Medulla oblongata (tissue), 1 donor: ENCODE measurements around the gene MMP24.
A peak's percentile ranks its signal among the peaks of the same experiment; 100 is the strongest.

Source experiments
- DNase-seq: peaks from one replicate; pipeline ENCODE4 v3.0.0-alpha.2; 2015; ENCODE audit errors: extremely low spot score

Gene MMP24

DNA sequence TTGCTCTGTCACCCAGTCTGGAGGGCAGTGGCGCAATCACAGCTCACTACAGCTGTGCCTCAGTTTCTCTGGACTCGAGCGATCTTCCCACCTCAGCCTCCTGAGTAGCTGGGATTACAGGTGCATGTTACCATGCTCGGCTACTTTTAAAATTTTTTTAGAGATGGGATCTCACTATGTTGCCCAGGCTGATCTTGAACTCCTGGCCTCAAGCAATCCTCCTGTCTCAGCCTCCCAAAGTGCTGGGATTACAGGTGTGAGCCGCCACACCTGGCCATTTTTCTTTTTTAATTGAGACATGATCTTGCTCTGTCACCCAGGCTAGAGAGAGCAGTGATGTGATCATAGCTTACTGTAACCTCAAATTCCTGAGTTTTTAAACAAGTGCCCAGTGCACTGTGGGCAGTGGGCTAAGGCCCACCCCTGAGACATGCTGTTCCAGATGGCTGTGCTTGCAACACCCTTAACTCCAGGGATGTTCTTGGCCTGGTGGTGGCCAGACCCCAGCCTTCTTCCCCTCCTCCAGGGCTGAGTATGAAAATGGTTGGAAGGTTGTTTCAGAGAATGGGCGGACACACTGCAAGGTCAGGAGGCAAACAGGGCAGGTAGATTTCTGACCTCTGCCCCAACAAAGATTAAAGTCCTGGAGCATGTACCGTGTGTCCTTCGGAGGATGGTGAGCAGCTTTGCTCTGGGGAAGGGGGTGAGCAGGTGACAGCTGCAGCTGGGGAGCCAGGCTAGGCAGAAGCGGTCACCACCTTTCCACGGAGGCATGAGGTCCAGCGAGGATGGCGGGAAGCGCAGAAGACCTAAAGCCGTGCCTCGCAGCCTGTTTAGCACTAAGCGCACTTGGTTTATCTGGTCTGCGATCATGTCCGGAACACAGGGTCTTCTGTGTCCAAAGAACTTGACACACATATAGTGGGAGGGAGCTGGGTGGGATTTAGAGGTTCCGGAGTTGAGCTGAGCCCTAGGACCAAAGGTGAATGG, 67.1 kb downstream of the MMP24 start:
- no peak for DNase-seq

DNA sequence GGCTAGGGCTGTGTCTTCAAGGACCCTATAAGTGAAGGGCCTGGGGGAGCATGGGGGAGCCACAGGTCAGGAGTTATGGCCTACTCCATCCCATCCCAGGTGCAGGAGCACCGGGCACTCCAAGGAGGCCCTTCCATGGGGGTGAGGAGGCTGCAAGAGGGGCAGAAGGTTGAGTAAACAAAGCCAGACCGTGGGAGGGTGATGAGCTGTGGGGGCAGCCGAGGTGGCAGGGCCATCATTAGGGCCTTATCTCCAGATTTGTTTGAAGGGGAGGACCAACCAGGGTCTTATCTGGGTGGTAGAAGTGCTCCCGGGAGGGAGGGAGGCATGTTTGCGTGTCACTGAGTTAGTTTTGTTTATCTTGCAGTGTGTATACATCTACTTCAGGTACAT, 67.8 kb downstream of the MMP24 start:
- DNase-seq, result no peak

DNA sequence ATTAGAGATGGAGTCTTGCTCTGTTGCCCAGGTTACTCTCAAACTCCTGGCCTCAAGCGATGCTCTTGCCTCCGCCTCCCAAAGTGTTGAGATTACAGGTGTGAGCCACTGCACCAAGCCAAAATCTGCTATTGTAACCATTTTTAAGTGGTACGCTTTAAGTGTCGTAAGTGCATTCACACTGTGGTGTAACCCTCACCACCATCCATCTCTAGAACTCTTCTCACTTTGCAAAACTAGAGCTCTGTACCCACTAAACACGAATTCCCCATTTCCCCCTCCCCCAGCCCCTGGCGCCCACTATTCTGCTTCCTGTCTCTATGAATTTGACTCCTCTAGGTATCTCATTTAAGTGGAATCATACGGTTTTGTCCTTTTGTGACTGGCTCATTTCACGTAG, 68.6 kb downstream of the MMP24 start:
- DNase-seq, result no peak

DNA sequence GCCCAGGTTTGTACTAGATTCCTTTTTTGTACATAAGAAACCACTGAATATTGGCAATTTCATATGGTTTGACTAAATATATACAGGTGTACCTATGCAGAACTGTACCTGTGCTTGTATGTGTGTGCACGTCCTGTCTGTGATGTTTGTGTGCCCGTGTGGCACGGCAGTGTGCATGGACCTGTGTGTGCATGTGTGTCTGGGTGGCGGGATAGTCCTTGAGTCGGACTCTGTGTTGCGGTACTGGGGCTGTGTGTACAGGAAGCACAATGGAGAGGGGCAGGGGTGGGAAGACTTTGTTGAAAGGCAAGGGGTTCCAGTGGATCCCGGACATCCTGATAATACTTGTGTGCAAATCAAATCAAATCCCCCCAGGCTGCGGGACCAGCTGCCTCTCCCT, 69.2 kb downstream of the MMP24 start:
- DNase-seq, result no peak

DNA sequence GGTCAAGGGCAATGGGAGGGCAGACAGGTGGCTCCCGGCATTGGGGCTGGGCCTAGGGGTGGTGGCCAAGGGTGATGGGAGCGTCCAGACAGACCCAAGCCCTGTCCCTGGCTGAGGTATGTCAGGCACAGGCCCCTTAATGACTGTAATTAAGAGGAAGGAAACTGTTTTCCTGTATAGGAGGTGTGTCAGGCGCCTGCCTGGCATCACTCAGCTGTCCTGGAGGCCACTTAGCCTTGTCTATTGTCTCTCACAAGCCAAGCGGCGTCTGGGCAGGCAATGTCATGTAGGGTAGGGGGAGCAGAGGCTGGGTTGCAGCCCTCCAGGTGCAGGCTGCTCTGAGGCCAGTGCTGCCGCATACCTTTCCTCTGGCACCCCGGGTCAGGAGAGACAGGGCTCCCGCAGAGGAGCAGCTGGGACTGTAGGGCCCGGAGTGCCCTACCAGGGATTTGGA, 69.6 kb downstream of the MMP24 start:
- DNase-seq, result no peak

DNA sequence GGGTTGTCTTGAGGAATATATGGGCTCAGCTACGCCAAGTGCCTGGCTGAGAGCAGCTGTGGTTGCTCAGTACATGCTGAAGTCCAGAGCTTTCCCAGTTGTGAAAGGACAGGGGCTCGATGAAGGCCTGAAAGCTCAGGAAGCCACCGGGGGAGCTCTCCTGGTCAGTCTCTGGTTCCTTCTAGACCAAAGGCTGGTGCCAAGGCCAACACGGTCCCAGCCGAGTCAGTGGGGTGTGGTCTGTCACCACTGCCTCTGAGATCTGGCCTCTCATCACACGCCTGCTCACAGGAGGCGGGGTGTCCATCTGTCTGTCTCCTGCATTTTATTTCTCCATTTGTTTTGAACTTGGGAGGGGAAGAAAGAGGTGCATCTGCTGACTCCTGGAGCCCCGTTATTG, 70.7 kb downstream of the MMP24 start:
- DNase-seq, result no peak

DNA sequence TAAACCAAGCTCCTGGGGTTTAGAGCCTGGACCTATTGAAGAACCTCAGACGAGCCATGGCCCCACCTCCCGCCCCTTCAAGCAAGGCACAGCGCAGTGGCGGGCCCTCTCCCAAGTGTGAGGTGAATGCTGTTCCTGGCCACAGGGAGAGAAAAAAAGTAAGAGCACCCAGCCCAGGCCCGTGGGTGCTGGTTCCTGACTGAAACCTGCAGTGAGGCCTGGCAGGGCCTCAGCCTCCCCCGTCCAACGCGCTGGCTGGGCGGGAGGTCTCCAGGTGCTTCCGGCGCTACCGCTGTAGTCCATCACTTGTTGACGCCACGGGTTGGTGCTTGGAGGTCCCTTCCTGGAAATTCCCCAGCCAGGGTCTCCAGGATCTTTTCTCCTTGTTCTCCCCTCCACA, 71.2 kb downstream of the MMP24 start:
- DNase-seq, result no peak

DNA sequence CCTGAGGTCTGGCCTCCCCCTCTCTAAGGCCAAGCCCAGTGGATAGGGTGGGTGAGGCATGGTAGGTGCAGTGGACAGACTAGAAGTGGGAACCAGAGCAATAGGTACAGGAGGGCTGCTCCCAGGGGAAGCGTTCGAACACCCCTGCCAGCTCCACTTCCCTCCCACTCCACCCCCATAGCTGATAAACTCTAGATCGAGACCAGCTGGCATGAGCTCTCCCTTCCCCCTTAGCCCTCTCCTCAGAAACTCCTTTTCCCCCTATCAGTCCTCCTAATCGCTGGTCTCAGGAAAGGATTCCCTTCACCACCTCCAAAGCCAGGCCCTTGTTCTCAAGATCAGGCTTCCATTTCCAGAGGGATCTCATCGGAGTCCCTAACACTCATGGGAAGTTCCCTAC, 71.8 kb downstream of the MMP24 start:
- no peak for DNase-seq

DNA sequence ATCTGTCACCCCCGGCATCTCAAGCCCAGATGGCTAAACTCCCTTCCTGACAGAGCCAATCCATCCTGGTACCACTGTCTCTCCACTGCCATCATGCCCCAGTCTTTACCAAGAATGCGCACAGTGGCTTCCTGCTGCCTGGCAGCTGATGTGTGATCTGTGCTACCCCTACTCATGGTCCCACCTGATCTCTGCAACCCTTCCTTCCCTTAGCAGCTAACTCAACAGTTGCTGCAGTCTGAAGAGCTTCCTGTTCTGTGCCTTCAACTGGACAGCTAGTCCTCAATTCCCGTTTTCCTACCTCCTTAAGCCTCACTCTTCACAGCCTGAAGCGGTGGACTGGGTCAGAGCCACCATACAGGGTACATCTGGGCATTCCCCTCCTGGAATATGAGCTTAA, 73.3 kb downstream of the MMP24 start:
- DNase-seq, result no peak

DNA sequence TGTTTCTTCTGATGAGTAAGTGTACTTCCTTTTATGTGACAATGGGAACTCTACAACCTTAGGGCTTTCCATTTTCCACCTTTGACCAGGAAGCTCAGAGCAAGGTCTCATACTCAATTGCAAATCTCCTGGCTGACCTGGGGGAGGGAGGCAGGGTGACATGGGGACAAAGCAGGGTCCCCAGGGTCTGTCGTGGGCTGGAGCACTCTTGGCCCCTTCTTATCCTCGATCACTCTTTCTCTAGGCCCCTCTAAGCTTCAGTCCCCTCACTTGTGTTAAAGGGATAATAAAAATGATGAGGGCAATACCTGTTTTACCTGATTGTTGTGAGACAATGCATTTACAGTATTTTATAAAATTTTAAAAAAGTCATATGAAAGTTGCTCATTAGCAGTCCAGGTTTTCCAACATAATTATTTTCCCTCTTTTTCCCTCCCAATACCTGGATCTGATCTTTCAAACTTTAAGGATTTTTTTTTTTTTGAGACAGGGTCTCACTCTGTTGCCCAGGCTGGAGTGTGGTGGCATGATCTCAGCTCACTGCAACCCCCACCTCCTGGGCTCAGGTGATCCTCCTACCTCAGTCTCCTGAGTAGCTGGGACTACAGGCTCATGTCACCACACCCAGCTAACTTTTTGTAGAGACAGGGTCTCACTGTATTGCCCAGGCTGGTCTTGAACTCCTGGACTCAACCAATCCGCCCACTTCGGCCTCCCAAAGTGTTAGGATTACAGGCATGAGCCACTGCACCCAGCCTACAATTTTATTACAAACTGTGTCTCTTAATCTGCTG, 74.2 kb downstream of the MMP24 start:
- no peak for DNase-seq

DNA sequence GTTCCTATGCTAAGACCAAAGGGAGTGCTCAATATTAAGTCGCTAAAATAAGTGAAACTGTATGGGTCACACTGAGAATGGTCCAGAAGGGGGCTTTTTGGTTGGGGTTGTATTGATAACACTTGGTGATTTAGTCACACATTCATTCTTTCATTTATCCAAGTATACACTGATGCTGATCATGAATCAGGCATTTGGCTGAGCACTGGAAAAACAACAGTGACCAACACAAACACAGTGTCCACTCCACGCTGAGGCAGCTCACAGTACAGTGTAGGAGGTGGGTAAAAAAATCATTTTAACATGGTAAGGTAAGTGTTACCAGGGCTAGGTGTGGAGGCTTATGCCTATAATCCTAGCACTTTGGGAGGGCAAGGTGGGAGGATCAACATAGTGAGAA, 74.9 kb downstream of the MMP24 start:
- no peak for DNase-seq

DNA sequence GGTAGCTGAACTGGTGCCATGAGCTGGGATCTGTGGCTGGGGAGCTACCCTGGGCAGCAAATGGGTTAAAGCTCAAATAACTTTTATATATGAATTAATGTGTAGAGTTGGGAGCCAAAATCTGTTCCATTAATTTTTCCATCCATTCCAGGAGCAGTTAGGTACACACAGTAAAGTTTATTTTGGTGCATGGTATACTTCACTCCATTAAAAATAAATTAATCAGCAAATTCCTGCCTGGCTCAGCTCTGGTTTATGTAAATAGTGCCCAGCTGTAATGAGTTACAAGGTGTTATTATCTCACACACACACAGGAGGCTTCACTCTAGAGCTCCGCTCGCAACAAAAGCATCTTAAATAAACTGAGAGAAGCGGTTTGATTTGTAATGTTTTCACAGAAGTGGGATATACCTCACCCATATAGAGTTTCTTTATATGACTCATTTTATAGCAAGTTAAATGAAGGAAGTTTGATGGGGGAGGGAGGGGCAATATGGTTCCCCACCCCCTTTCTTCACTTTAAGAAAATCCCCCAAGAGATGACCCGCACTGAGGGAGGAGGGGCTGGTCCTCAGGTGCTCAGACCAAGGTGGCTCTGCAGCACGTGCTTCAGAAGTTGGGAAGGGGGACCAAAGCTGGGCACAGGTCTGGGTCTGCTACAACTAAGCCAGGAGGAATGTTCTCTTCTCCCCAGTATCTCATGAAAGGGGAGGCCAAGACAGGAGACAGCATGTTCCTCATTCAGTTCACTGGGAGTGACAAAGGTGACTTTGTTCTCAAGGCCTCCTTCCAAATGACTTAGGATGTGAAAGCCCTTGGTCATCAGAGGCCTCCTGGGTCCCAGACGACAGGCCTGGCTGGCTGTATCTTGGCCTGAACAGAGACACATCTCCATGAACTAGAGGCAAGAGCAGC, 76.2 kb downstream of the MMP24 start:
- DNase-seq, result no peak

DNA sequence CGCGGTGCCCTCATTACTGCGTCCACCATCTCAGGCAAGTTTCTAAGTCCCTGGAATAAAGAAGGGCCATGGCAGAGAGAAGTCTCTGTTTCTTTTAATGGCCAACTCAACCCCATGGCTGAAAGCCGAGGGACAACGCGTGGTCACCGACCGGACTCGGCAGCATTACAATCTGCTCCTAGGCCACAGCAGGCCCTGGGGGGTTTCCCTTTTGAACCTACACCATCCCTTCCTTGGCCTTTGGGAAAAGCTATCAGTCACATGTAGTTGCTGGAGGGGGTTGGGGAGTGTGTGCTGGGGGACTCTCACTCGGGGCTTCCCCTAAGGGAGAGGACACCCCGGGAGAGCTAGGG, 76.9 kb downstream of the MMP24 start:
- DNase-seq, result no peak

DNA sequence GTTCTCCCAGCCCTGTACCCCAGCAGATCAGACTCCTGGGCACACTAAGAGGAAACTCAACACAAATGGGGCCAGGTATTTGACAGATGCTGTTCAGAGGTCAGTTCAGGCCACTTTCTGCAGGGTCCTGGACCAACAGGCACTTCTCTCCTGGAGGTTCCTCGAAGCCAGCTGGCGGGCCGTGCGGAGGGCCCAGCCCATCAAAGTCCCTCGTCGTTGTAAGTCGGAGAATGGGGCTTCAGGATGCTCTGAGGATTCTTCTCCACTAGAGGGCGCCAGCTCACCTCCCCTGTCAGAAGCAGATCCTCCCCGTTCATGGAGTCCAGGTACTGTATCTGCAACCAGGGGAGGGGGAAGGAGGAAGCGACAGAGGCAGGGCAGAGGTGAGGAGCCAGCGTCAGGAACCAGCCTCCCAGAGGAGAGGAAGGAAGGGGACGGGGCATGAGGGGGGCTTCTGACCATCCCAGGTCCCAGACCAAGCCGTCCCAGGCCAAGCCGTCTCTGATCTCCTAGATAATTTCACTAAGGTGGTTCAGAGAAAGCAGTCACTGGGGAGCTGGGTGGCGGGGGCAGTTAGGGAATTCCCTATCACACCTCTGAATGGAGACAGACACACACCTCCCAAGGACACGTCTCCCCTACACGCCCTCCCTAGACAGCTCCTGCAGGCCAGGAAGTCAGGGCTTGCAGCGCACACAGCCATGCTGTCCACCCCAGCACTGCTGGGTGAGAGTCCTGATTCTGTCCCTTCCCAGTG, 77.4 kb downstream of the MMP24 start:
- DNase-seq, result peak; percentile 79

DNA sequence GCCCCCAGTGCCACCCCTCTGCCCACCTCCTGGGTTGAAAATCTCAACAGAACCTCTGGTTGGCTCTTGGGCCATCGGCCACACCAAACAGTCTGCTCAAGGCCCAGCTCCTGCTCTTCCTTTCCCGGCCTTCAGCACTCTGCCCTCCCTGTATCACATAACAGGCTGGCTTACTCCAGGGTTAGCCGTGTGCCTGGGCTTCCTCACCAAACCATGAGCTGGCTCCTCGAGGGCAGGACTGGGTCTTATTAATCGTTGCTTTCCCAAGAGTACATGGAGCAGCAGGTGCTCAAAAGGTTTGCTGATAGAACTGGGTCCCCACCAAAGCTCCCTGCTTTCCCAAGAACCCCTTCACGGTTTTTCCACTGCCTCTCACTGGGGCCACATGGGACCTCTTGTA, 78.5 kb downstream of the MMP24 start:
- no peak for DNase-seq

DNA sequence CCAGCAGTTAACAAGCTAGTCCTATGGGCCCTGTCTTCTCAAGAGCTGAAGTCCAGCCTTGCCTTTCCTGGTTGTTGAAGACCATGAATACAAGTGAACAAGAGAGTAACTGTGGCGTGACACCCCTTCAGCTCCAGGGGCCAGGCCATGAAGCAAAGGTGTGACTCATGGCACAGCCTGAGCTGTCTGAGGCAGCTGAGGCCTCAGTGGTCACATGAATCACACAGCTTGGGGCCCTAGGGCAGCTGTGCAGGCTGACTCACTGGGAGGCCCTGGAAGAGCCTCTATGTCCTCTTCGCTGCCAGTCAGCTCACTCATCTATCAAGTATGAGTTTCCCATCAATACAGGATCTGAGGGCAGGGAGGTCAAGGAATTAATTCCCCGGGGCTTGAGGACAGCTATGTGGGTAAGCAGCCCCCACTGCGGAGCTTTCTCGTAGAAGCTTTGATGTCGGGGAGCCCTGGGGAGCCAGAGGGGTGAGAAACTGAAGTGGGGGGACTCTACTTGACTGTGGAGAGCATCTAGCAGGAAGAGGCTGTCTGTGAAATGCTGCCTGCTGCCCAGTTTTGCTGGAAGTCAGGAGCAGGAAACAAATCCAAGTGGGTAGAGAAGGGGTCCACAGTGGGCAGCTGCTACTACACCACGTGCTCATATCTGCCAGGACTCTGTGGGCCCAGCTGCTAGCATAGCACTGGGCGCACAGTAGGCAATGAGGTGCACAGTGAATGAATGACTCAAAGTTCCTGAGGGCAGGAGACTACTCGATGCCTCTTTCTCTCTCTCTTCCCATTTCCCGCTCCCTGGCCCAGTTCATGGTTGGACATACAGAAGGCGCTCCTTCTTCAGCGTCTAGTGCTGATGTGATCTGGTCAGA, 79.4 kb downstream of the MMP24 start:
- no peak for DNase-seq

DNA sequence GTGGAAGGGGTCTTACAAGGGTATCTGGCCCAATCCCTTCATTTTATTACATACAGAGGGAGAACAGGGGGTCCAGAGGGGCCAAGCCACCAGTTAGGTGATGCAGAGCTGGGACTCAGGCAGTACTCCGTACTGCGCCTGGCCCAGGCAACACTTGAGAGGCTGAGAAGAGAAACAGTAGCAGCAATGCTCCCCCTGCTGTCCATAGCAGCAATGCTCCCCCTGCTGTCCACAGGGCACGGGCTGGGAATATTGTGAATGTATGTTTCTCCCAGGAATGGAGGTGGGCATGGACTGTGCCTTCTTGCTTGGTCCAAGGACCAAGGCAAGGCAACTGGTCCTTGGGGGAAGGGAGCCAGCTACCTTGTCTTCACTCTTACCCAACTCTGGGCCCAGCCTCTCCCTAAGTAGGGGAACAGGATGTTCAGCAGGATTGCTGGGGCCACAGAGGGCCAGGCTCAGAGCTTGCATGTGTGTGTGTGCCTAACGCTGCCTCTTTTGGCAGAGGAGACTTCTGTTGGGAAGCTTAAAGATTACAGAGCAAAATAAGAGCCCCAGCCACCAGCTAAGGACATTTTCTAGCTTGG, 80.5 kb downstream of the MMP24 start:
- DNase-seq, result peak; percentile 36

DNA sequence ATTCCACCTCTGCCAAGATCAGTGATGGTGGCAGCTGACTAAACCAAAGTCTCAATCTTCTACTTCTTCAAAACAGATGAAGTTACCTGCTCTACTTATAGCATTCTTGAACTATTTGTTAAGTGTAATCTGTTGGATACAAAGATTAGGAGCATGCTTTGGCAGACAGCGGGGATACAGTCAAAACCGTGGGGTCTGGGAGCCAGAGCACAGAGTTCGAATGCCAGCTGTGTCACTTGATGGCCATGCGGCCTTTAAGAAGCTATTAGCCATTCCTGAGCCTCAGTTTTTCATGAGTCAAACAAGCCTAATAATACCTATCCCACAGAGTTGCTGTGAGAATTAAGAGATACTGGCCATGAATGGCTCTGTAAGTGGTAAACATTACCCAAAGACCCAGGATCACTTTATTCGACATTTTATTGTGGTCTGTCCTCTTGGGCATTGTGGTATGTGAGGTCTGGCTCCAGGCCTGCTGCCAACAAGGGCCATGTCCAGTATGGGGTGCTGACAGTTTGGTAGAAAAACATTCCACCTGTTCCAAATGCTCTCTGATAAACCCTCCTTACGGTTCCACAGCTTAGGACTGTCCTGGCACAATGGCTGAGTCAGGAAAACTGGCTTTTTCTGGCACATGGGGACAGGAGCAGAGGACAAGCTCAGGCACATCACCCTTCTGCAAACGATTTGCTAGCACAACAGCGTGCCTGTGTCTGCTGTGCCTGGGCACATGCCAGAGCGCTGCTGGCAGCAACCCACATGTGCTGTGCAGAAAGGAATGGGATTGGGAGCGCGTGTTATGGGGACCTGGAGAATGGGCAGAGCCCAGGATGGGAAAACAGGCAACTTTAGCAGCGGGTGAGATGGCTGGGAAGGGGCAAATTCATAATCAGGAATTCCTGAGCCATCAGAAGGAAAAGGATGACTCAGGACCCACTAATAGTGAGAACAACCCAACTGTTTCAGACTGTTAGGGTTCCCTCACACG, 81.5 kb downstream of the MMP24 start:
- DNase-seq, result peak; percentile 65

DNA sequence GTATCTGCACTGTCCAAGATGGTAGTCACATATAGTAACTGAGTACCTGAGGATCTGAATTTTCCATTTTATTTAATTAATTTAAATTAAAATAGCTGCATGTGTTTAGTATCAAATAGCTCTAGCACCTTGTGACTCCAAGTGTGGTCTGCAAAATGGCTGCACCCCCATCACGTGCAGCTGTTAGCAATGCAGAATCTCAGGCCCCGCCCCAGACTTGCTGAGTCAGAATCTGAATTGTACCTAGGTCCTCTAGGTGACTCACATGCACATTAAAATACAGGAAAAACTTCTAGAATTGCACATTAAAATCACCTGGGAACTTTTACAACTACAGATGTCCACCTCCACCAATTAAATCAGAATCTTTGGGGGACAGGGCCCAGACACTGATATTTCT, 84.9 kb downstream of the MMP24 start:
- no peak for DNase-seq
